H9 (cell line): ENCODE measurements around the gene HNRNPA3. TPM values are rescaled to one million over a fixed set of nuclear protein-coding genes. Genes with fewer than 3 reads are reported as not detected.

Source experiments
- DNase-seq: peaks from one replicate; pipeline ENCODE4 v3.0.0-alpha.2; 2017
- H2AFZ ChIP-seq: one replicate; pipeline ENCODE4 v1.6.1; 2013; ENCODE audit warnings: mild to moderate bottlenecking, low read length, control low read depth, moderate library complexity
- H2AK5ac ChIP-seq: 2 replicates; pipeline ENCODE4 v1.6.1; 2013; ENCODE audit warnings: low read length, control low read depth, mixed read lengths; ENCODE audit not compliant: insufficient read length
- H2BK120ac ChIP-seq: one replicate; pipeline ENCODE4 v1.6.1; 2013; ENCODE audit warnings: low read depth, mild to moderate bottlenecking, low read length, control low read depth, inconsistent platforms; ENCODE audit not compliant: poor library complexity, severe bottlenecking
- H2BK12ac ChIP-seq: 2 replicates; pipeline ENCODE4 v1.6.1; 2013; ENCODE audit warnings: low read length, control low read depth, mixed read lengths, low read depth; ENCODE audit not compliant: insufficient read length
- H2BK15ac ChIP-seq: 2 replicates; pipeline ENCODE4 v1.6.1; 2013; ENCODE audit warnings: low read depth, low read length, control low read depth
- H2BK20ac ChIP-seq: one replicate; pipeline ENCODE4 v1.6.1; 2013; ENCODE audit warnings: low read depth, mild to moderate bottlenecking, low read length, control low read depth, inconsistent platforms; ENCODE audit not compliant: poor library complexity, severe bottlenecking
- H2BK5ac ChIP-seq: 2 replicates; pipeline ENCODE4 v1.6.1; 2013; ENCODE audit warnings: low read length, control low read depth, mixed read lengths; ENCODE audit not compliant: insufficient read length
- H3K14ac ChIP-seq: 2 replicates; pipeline ENCODE4 v1.6.1; 2013; ENCODE audit warnings: low read length, control low read depth; ENCODE audit not compliant: insufficient read depth
- H3K18ac ChIP-seq: 2 replicates; pipeline ENCODE4 v1.6.1; 2013; ENCODE audit warnings: low read depth, mild to moderate bottlenecking, mixed read lengths, low read length, control low read depth; ENCODE audit not compliant: insufficient read length
- H3K23ac ChIP-seq: 2 replicates; pipeline ENCODE4 v1.6.1; 2013; ENCODE audit warnings: low read length, control low read depth, mixed read lengths, low read depth; ENCODE audit not compliant: insufficient read length
- H3K23me2 ChIP-seq: 2 replicates; pipeline ENCODE4 v1.6.1; 2013; ENCODE audit warnings: low read depth, mild to moderate bottlenecking, mixed read lengths, low read length, control low read depth; ENCODE audit not compliant: insufficient read length, poor library complexity, severe bottlenecking
- H3K27ac ChIP-seq: 2 replicates; pipeline ENCODE4 v1.5.1; 2013; ENCODE audit warnings: low read length, control low read depth, mixed read lengths, low read depth; ENCODE audit not compliant: insufficient read length
- H3K27me3 ChIP-seq: 2 replicates; pipeline ENCODE4 v1.6.1; 2013; ENCODE audit warnings: low read length, control low read depth, inconsistent platforms; ENCODE audit not compliant: insufficient read depth
- H3K4ac ChIP-seq: 2 replicates; pipeline ENCODE4 v1.6.1; 2013; ENCODE audit warnings: low read depth, mild to moderate bottlenecking, control low read depth, inconsistent platforms, low read length, moderate library complexity
- H3K4me1 ChIP-seq: 2 replicates; pipeline ENCODE4 v1.6.1; 2013; ENCODE audit warnings: low read length, control low read depth, inconsistent platforms; ENCODE audit not compliant: insufficient read depth
- H3K4me2 ChIP-seq: 2 replicates; pipeline ENCODE4 v1.6.1; 2013; ENCODE audit warnings: low read length, control low read depth, mixed read lengths; ENCODE audit not compliant: insufficient read length, insufficient read depth
- H3K56ac ChIP-seq: 2 replicates; pipeline ENCODE4 v1.6.1; 2013; ENCODE audit warnings: low read depth, mild to moderate bottlenecking, mixed read lengths, low read length, control low read depth; ENCODE audit not compliant: insufficient read length
- H3K79me1 ChIP-seq: 2 replicates; pipeline ENCODE4 v1.6.1; 2013; ENCODE audit warnings: low read depth, mild to moderate bottlenecking, moderate library complexity, low read length, control low read depth, inconsistent platforms; ENCODE audit not compliant: insufficient read depth, poor library complexity, severe bottlenecking
- H3K79me2 ChIP-seq: 2 replicates; pipeline ENCODE4 v1.6.1; 2013; ENCODE audit warnings: low read length, control low read depth, inconsistent platforms; ENCODE audit not compliant: insufficient read depth
- H3K9ac ChIP-seq: 2 replicates; pipeline ENCODE4 v1.6.1; 2013; ENCODE audit warnings: low read length, control low read depth, mixed read lengths; ENCODE audit not compliant: insufficient read length; ENCODE audit errors: extremely low read depth
- H3K9me3 ChIP-seq: one replicate; pipeline ENCODE4 v1.6.1; 2013; ENCODE audit warnings: low read depth, low read length, inconsistent platforms; ENCODE audit not compliant: control insufficient read depth
- H3T11ph ChIP-seq: one replicate; pipeline ENCODE4 v1.6.1; 2013; ENCODE audit warnings: mild to moderate bottlenecking, low read length, control low read depth, inconsistent platforms
- H4K20me1 ChIP-seq: one replicate; pipeline ENCODE4 v1.6.1; 2013; ENCODE audit not compliant: control insufficient read depth, insufficient read length, insufficient read depth
- H4K5ac ChIP-seq: 2 replicates; pipeline ENCODE4 v1.6.1; 2013; ENCODE audit warnings: low read depth, mild to moderate bottlenecking, mixed read lengths, low read length, control low read depth; ENCODE audit not compliant: insufficient read length
- H4K8ac ChIP-seq: replicated peaks from 2 replicates; pipeline ENCODE4 v1.6.1; 2013; ENCODE audit warnings: low read length, control low read depth, mixed read lengths, low read depth; ENCODE audit not compliant: insufficient read length
- H4K91ac ChIP-seq: 2 replicates; pipeline ENCODE4 v1.6.1; 2013; ENCODE audit warnings: low read depth, mild to moderate bottlenecking, moderate library complexity, mixed read lengths, low read length, control low read depth; ENCODE audit not compliant: insufficient read length
- H3K27ac Mint-ChIP-seq, 3 experiments: 2 replicates in 2 of 3; 3 replicates in 1 of 3; pipeline ENCODE4 v1.8.0; 2020 to 2021; ENCODE audit warnings: mixed read lengths in 3 of 3, mild to moderate bottlenecking in 1 of 3, moderate library complexity in 1 of 3
- H3K27me3 Mint-ChIP-seq: 2 replicates; pipeline ENCODE4 v1.8.0; 2021; ENCODE audit warnings: low read depth, mild to moderate bottlenecking, moderate library complexity, mixed read lengths
- H3K36me3 Mint-ChIP-seq, 3 experiments: 2 replicates in 2 of 3; 3 replicates in 1 of 3; pipeline ENCODE4 v1.8.0; 2020 to 2021; ENCODE audit warnings: low read depth in 3 of 3, mixed read lengths in 3 of 3; ENCODE audit not compliant: insufficient read depth in 1 of 3
- H3K4me1 Mint-ChIP-seq, 2 experiments: 2 replicates each; pipeline ENCODE4 v1.8.0; 2020; ENCODE audit warnings: mixed read lengths in 2 of 2
- H3K4me3 Mint-ChIP-seq, 2 experiments: 2 replicates in 1 of 2; 3 replicates in 1 of 2; pipeline ENCODE4 v1.8.0; 2020 to 2021; ENCODE audit warnings: mild to moderate bottlenecking in 2 of 2, mixed read lengths in 2 of 2, moderate library complexity in 1 of 2
- H3K9me3 Mint-ChIP-seq, 2 experiments: 2 replicates in 1 of 2; 3 replicates in 1 of 2; pipeline ENCODE4 v1.8.0; 2020; ENCODE audit warnings: mild to moderate bottlenecking in 2 of 2, mixed read lengths in 2 of 2, moderate library complexity in 1 of 2
- CTCF ChIP-seq: fragments of 200-600 bp; sonication (generic); conservative IDR thresholded peaks from 3 replicates; pipeline ENCODE4 v1.8.0; 2021; ENCODE audit warnings: antibody characterized with exemption, mild to moderate bottlenecking
- WGBS: extraction: QIAGEN DNeasy Blood & Tissue Kit; methylation state at CpG from one replicate; pipeline ENCODE4 v1.1.7; 2013; ENCODE audit warnings: missing lambda C conversion rate, low lambda C conversion rate, mixed read lengths; ENCODE audit not compliant: insufficient read length; ENCODE audit errors: extremely low coverage; 5-methylcytosine and 5-hydroxymethylcytosine counted together
- total RNA-seq: library from RNA; stranded (reverse); gene quantifications from 2 replicates; pipeline ENCODE4 v1.2.1, GENCODE V29; 2021

HNRNPA3 gene
- total RNA-seq, 1 experiment from 2014 or later, result 405 TPM

DNA sequence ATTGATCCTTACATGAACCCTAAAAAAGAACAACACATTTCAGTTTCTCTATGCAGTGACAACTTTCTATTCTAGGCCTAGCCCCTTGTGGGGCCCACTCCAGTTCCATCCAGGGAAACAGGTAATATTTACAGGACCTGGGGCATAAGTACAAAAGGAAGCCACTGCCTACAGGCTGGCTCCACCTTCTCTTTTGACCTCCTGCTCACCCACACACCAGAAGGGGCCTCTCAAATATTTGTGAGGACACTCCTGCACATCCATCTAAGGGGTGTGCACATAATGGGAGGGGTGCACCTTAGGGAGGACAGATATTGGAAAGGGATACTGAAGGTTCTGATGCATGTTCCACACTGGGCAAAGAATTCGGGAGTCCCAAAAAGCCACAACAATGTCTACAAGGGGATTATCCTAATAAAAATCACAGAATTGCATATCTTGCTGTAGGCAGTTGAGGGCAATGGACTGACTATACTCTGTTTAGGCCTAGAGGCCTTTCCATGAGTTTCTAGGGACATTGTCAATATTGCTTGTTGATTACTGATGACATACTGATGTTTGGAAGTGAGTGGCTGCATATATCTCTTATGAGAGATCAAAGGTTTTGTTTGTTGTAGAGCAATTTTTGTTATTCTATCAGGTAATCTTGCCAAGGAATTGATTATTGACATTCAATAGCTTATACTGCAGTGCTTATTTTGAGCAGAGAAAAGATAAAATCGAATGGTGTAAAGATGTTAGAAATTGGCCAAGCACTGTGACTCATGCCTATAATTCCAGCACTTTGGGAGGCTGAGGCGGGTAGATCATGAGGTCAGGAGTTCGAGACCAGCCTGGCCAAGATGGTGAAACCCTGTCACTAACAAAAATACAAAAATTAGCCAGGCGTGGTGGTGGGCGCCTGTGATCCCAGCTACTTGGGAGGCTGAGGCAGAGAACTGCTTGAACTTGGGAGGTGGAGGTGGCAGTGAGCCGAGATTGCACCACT lies 23.8 kb upstream of the HNRNPA3 start:
- WGBS, result no CpG with 5 or more reads among the region's 7 CpGs
- no peaks in the 10 kb centered on the region for H3K79me2 ChIP-seq
- no peak overlapping the region for H2BK20ac ChIP-seq
- H3K4me1 ChIP-seq, result no peaks in the 10 kb centered on the region
- H3K4me3 Mint-ChIP-seq, result no peak overlapping the region
- H3K79me1 ChIP-seq, result no peaks in the 10 kb centered on the region
- no peak overlapping the region for H3K27ac Mint-ChIP-seq
- no peak overlapping the region for H3K56ac ChIP-seq
- H3K23ac ChIP-seq, result no peak overlapping the region
- no peak overlapping the region for H4K5ac ChIP-seq
- H3T11ph ChIP-seq, result no peak overlapping the region
- no peak overlapping the region for H2BK120ac ChIP-seq
- DNase-seq, result no peak
- TF ChIP-seq CTCF, result no peak
- no peaks in the 10 kb centered on the region for H3K36me3 Mint-ChIP-seq
- H3K4me1 Mint-ChIP-seq, result 0 out of 4 replicates have a peak, but pooled peaks cover 0 to 4% of the 10 kb centered on the region in 2 experiments
- no peak overlapping the region for H3K9ac ChIP-seq
- no peaks in the 10 kb centered on the region for H3K23me2 ChIP-seq
- H2BK5ac ChIP-seq, result no peak overlapping the region
- no peak overlapping the region for H3K27ac ChIP-seq
- H3K4me2 ChIP-seq, result no peak overlapping the region
- H3K9me3 Mint-ChIP-seq, result no peaks in the 10 kb centered on the region; a peak in 1 of 5 replicates
- no peak overlapping the region for H2AFZ ChIP-seq
- no peak overlapping the region for H3K18ac ChIP-seq
- no peak overlapping the region for H4K91ac ChIP-seq
- H3K27me3 Mint-ChIP-seq, result no peaks in the 10 kb centered on the region
- H2BK15ac ChIP-seq, result no peak overlapping the region
- no peaks in the 10 kb centered on the region for H3K27me3 ChIP-seq
- no peak overlapping the region for H2BK12ac ChIP-seq
- no peaks in the 10 kb centered on the region for H4K20me1 ChIP-seq
- H2AK5ac ChIP-seq, result no peak overlapping the region
- no peaks in the 10 kb centered on the region for H3K9me3 ChIP-seq
- H3K14ac ChIP-seq, result no peak overlapping the region
- H3K4ac ChIP-seq, result no peak overlapping the region
- no peak overlapping the region for H4K8ac ChIP-seq
